ENCODE measurements around the gene USP5. TPM values are rescaled to one million over a fixed set of nuclear protein-coding genes. Genes with fewer than 3 reads are reported as not detected.

USP5 gene
- polyA plus RNA-seq, 3 donors = 28.0 to 32.4 (median 29.9) TPM

DNA sequence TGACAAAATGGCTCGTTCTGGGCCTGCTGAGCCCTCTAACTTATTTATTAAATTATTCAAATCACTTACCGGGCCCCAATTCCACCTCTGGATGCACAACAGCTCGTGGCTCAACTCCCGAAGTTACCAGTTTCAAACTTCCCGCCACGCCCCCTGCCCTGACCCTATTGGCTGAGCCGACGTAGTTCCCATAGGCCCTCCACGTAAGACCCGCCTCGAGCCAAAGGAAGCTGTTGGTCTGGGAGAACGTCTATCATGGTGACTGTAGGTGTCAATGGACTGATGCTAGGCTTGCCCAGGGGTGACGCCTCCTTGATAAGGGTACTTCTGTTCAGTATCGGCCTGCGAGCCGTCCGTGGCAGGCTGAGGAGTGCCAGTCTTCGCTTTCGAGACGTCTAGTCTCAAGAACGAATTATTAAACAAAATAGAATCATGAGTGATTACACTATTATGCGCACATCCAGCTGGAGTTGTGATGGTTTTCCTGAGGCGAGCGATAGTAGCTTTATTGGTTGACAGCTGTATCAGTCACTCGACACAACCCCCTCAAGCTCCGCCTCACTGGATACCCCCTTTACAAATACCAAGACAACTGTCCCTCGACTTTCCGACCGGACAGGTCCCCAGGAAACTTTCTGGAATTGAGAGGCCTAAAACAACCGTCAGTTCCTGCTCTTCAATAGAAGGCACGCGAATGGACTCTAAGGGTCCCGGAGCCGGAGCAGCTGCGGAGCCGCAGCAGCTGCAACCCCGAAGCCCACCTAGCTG is 613 bp upstream of the USP5 start, which contains the start of gene CDCA3:
CDCA3 (minus strand) TSS at position 134 of the 768 bp plus-strand sequence. CDS start 334 bp downstream, outside the sequence.
- Histone ChIP-seq H3K4me2 (replicated peaks; ENCODE audit: extremely low read depth, low read length, poor library complexity, severe bottlenecking) (peak within 1 kb of the TSS; percentile 89), H2AFZ (ENCODE audit: insufficient read depth, low read depth, low read length, poor library complexity, severe bottlenecking) (peak within 1 kb of the TSS; percentile 83), H3K9me3 (replicated peaks in 1 of 2; ENCODE audit: control insufficient read depth in 1 of 2, insufficient read depth in 1 of 2, low read length in 2 of 2) (no peaks in the 10 kb centered on the region), H3K27me3 (ENCODE audit: control insufficient read depth in 2 of 2, insufficient read depth in 2 of 2, low read length in 2 of 2) (no peaks in the 10 kb centered on the region), H3K36me3 (replicated peaks in 1 of 2; ENCODE audit: control insufficient read depth in 1 of 2, insufficient read depth in 2 of 2, low read length in 2 of 2) (peaks cover 16 to 46% of the 10 kb centered on the region in 2 donors), H3K9ac (ENCODE audit: insufficient read depth, low read length, poor library complexity, severe bottlenecking) (peak within 1 kb of the TSS; percentile 62), H3K4me3 (replicated peaks in 1 of 3; ENCODE audit: low read depth in 2 of 3, low read length in 3 of 3) (peak within 1 kb of the TSS; percentile 56 to 93 (median 71)), H3K79me2 (ENCODE audit: insufficient read depth, low read length) (peaks cover 50% of the 10 kb centered on the region), H3K27ac (ENCODE audit: low read depth in 1 of 2, low read length in 2 of 2) (peak within 1 kb of the TSS; percentile 73 to 85), H3K4me1 (ENCODE audit: control insufficient read depth in 1 of 2, insufficient read depth in 2 of 2, low read length in 2 of 2) (peaks cover 29 to 35% of the 10 kb centered on the region in 2 donors), H4K20me1 (ENCODE audit: insufficient read depth, low read length) (peaks cover 9% of the 10 kb centered on the region)
- H3K27ac Mint-ChIP-seq = peak within 1 kb of the TSS; percentile 95 to 99 (median 99)
- under 1% methylated on average over 27 of the region's 37 CpGs for WGBS (ENCODE audit: insufficient coverage)
- peak within 1 kb of the TSS; percentile 98 for H3K4me3 Mint-ChIP-seq
- H3K36me3 Mint-ChIP-seq = peaks cover 26 to 39% of the 10 kb centered on the region in 2 donors
- peak; percentile 94 to 97 (median 97) for DNase-seq
- H3K4me1 Mint-ChIP-seq = peaks cover 36% of the 10 kb centered on the region
- intact Hi-C loops (cut with micrococcal nuclease) = loop anchor here in 1 of 2 donors (2.0 to 10.0 kb wide), 2 partner anchors 53 to 189 kb away; partner anchors contain the start of genes ING4 and LRRC23
- peaks cover 0 to 1% (median 0%) of the 10 kb centered on the region in 3 donors for H3K27me3 Mint-ChIP-seq (ENCODE audit: low read depth in 3 of 3)
- H3K9me3 Mint-ChIP-seq = peaks cover 0 to under 1% (median 0%) of the 10 kb centered on the region in 7 donors
- TF ChIP-seq, protein P1, sequence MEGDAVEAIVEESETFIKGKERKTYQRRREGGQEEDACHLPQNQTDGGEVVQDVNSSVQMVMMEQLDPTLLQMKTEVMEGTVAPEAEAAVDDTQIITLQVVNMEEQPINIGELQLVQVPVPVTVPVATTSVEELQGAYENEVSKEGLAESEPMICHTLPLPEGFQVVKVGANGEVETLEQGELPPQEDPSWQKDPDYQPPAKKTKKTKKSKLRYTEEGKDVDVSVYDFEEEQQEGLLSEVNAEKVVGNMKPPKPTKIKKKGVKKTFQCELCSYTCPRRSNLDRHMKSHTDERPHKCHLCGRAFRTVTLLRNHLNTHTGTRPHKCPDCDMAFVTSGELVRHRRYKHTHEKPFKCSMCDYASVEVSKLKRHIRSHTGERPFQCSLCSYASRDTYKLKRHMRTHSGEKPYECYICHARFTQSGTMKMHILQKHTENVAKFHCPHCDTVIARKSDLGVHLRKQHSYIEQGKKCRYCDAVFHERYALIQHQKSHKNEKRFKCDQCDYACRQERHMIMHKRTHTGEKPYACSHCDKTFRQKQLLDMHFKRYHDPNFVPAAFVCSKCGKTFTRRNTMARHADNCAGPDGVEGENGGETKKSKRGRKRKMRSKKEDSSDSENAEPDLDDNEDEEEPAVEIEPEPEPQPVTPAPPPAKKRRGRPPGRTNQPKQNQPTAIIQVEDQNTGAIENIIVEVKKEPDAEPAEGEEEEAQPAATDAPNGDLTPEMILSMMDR (IDR thresholded peaks at IDR 0.05) = no peak

GRCh38 chr12:6852651-6853354 is 853 bp downstream of the USP5 start:
- Histone ChIP-seq H2AFZ (ENCODE audit: insufficient read depth, low read depth, low read length, poor library complexity, severe bottlenecking) (peak overlapping the region; percentile 83), H3K9ac (ENCODE audit: insufficient read depth, low read length, poor library complexity, severe bottlenecking) (peak overlapping the region; percentile 62), H4K20me1 (ENCODE audit: insufficient read depth, low read length) (peaks cover 9% of the 10 kb centered on the region), H3K79me2 (ENCODE audit: insufficient read depth, low read length) (peaks cover 50% of the 10 kb centered on the region), H3K27ac (ENCODE audit: low read depth in 1 of 2, low read length in 2 of 2) (peak overlapping the region in 1 of 2 donors; percentile 37), H3K27me3 (ENCODE audit: control insufficient read depth in 2 of 2, insufficient read depth in 2 of 2, low read length in 2 of 2) (no peaks in the 10 kb centered on the region), H3K36me3 (replicated peaks in 1 of 2; ENCODE audit: control insufficient read depth in 1 of 2, insufficient read depth in 2 of 2, low read length in 2 of 2) (peaks cover 27 to 49% of the 10 kb centered on the region in 2 donors), H3K4me1 (ENCODE audit: control insufficient read depth in 1 of 2, insufficient read depth in 2 of 2, low read length in 2 of 2) (peaks cover 29 to 35% of the 10 kb centered on the region in 2 donors), H3K4me3 (replicated peaks in 1 of 3; ENCODE audit: low read depth in 2 of 3, low read length in 3 of 3) (peak overlapping the region; percentile 36 to 93 (median 56)), H3K9me3 (replicated peaks in 1 of 2; ENCODE audit: control insufficient read depth in 1 of 2, insufficient read depth in 1 of 2, low read length in 2 of 2) (no peaks in the 10 kb centered on the region), H3K4me2 (replicated peaks; ENCODE audit: extremely low read depth, low read length, poor library complexity, severe bottlenecking) (peak overlapping the region; percentile 89)
- H3K27me3 Mint-ChIP-seq (ENCODE audit: low read depth in 3 of 3) = no peaks in the 10 kb centered on the region
- H3K36me3 Mint-ChIP-seq = peaks cover 33 to 42% of the 10 kb centered on the region in 2 donors
- H3K4me3 Mint-ChIP-seq = peak overlapping the region; percentile 98
- H3K27ac Mint-ChIP-seq = peak overlapping the region; percentile 84 to 99 (median 99)
- 2% methylated on average over 7 of the region's 18 CpGs for WGBS (ENCODE audit: insufficient coverage)
- no peak for DNase-seq
- intact Hi-C loops (cut with micrococcal nuclease) = loop anchor here in 1 of 2 donors (10.0 kb wide), 1 partner anchor 52 kb away; the partner anchor contains the start of gene LRRC23
- H3K4me1 Mint-ChIP-seq = peaks cover 27% of the 10 kb centered on the region
- TF ChIP-seq, protein P1 (IDR thresholded peaks at IDR 0.05) = no peak
- H3K9me3 Mint-ChIP-seq = peaks cover 0 to 1% (median 0%) of the 10 kb centered on the region in 7 donors

All from CD14-positive monocyte (primary cell).